Tibial artery (tissue), 4 donors: ENCODE data around the gene CITED1.

Experiments
- DNase-seq, 2 donors: peaks; one replicate each; pipeline ENCODE4 v3.0.0-alpha.2; 2019
- H3K27ac ChIP-seq, 2 donors: fragments of 200-600 bp; sonication (generic) in 1 of 2; 1 replicate in 1 of 2; 2 replicates in 1 of 2; pipeline ENCODE4 v1.5.1; 2018 to 2019; ENCODE audit warnings: mild to moderate bottlenecking in 1 of 2
- H3K27me3 ChIP-seq, 2 donors: fragments of 200-600 bp; sonication (generic) in 1 of 2; one replicate each; pipeline versions ENCODE4 v1.5.1 to v1.6.0; 2016 to 2019
- H3K36me3 ChIP-seq, 3 donors: fragments of 200-600 bp; sonication (generic) in 2 of 3; one replicate each; pipeline ENCODE4 v1.5.1; 2016 to 2019; ENCODE audit warnings: mild to moderate bottlenecking in 2 of 3
- H3K4me1 ChIP-seq, 4 donors: fragments of 200-600 bp; sonication (generic) in 2 of 4; 1 replicate in 3 of 4; 2 replicates in 1 of 4; pipeline ENCODE4 v1.5.1; 2016 to 2019
- H3K4me3 ChIP-seq, 2 donors: fragments of 200-600 bp; sonication (generic) in 1 of 2; 1 replicate in 1 of 2; 2 replicates in 1 of 2; pipeline ENCODE4 v1.5.1; 2018 to 2019; ENCODE audit warnings: mild to moderate bottlenecking in 2 of 2
- H3K9me3 ChIP-seq, 3 donors: fragments of 200-600 bp; sonication (generic) in 1 of 3; one replicate each; pipeline ENCODE4 v1.5.1; 2016 to 2019
- intact Hi-C: fragments of 100-400 bp; cut with DNase I; formaldehyde crosslinking; loops from one replicate; pipeline ENCODE4 v1.15.0; 2023; ENCODE audit warnings: low total_unique reads
- TF ChIP-seq, protein P1 (sequence below), 2 experiments: fragments of 200-600 bp in 1 of 2; fragments of 450-650 bp in 1 of 2; IDR thresholded peaks; one replicate each; pipeline ENCODE4 v1.5.1; 2017 to 2019; ENCODE audit warnings: antibody characterized with exemption in 2 of 2, mild to moderate bottlenecking in 1 of 2, moderate library complexity in 1 of 2

Gene CITED1

DNA sequence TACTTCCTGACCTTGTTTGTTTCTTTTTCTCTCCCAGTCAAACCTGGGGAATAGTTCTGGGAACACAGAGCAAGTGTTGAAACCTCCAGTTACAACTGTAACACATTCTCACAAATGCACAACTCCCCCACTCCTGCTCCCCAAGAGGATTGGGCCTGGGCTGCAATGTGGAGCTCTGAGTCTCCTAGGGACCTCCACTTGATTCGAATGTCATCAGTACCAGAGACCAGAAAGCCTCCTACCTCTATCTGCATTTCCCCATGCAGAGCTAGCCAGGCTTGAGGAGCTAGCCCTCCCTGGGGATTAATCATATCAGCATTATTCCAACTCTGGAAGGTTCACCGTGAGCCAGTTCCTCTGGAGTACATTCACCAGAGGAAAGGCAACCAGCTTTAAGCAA is 41.7 kb upstream of the CITED1 start:
- intact Hi-C loops, result no loop called here

DNA sequence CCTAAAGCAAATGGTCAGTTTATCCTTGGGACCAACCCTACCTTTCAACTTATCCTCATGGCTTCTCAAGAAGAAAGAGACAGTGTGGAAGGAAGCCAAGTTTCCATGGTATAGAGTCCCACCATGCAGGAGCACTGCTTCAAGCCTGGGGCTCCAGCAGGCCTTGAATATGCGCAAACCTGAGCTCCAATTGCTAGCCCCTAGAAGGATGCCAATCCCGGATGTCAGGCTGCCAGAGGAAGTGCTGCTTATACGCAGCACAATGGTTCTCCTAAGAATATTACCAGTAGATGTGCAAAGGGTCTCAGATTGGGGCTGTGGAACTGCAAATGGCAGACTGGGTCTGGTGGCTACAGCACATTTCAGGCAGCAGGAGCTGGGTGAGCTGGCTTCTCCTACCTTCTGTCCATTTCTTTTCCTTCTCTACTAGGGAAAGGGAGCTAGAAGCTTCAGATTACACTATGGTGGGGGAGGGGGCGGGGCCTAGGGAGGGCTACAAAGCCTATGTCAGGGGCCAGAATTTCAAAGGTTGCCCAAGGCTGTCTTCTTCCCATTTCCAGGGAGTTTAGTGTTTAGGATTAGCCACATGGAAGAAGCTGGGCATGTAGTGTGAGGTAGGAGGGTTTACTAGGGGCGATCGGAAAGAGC is 40.7 kb upstream of the CITED1 start:
- H3K36me3 ChIP-seq, result peaks cover 0 to 13% (median 0%) of the 10 kb centered on the region in 3 donors
- H3K9me3 ChIP-seq, result no peaks in the 10 kb centered on the region
- TF ChIP-seq, protein P1, sequence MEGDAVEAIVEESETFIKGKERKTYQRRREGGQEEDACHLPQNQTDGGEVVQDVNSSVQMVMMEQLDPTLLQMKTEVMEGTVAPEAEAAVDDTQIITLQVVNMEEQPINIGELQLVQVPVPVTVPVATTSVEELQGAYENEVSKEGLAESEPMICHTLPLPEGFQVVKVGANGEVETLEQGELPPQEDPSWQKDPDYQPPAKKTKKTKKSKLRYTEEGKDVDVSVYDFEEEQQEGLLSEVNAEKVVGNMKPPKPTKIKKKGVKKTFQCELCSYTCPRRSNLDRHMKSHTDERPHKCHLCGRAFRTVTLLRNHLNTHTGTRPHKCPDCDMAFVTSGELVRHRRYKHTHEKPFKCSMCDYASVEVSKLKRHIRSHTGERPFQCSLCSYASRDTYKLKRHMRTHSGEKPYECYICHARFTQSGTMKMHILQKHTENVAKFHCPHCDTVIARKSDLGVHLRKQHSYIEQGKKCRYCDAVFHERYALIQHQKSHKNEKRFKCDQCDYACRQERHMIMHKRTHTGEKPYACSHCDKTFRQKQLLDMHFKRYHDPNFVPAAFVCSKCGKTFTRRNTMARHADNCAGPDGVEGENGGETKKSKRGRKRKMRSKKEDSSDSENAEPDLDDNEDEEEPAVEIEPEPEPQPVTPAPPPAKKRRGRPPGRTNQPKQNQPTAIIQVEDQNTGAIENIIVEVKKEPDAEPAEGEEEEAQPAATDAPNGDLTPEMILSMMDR (IDR thresholded peaks at IDR 0.05), result no peak
- no peak overlapping the region for H3K27ac ChIP-seq
- H3K4me1 ChIP-seq, result no peaks in the 10 kb centered on the region
- no peak overlapping the region for H3K4me3 ChIP-seq
- intact Hi-C loops, result no loop called here
- no peak for DNase-seq
- no peaks in the 10 kb centered on the region for H3K27me3 ChIP-seq

More for the DNA sequence above, 41.7 kb upstream of the CITED1 start:
- TF ChIP-seq, protein P1 (IDR thresholded peaks at IDR 0.05), result no peak
- Histone ChIP-seq H3K4me1 (no peaks in the 10 kb centered on the region), H3K9me3 (no peaks in the 10 kb centered on the region), H3K27me3 (no peaks in the 10 kb centered on the region), H3K4me3 (no peak overlapping the region), H3K27ac (no peak overlapping the region), H3K36me3 (peaks cover 0 to 15% (median 0%) of the 10 kb centered on the region in 3 donors)
- no peak for DNase-seq

DNA sequence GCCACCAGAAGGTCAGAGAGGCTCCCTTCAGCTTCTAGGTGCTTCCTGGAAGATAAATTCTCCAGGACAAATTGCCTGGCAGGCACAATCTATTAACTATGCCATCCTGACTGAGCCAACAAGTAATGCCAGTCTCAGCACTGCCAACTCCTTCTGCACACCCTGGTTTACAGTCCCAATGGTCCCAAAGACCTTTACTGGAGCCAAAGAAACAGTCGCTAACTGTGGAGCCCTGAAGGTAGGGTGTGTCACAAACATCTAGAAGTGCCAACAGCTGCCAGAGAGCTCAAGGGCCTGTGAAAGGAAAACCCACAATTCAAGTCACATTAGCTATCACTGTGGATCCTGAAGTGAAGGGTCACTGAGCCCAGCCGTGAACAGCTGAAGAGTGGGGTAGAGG is 34.9 kb upstream of the CITED1 start:
- DNase-seq, result no peak
- TF ChIP-seq, protein P1 (IDR thresholded peaks at IDR 0.05), result no peak
- Histone ChIP-seq H3K27me3 (no peaks in the 10 kb centered on the region), H3K36me3 (no peaks in the 10 kb centered on the region), H3K4me3 (no peak overlapping the region), H3K27ac (no peak overlapping the region), H3K4me1 (no peaks in the 10 kb centered on the region), H3K9me3 (no peaks in the 10 kb centered on the region)
- intact Hi-C loops, result no loop called here

DNA sequence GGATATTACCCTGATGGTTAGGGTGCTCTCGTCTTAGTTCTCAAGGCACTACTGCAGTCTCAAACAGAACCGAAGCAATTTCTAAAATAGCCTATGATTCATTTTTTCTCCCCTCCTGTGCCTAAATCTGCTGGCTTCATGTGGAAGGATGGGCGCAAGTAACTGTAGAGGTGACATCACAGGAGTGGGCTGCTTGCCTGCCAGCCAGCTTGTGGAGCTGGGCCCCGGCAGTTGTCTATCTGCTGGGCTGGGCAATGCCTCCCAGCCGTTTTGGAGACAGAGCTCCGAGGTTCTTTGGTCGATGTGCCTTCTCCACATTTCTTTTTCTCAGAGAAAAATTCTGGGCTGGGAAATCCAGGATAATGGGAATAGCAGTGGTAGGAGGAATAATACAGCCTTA is 34.3 kb upstream of the CITED1 start:
- intact Hi-C loops, result no loop called here
- H3K4me3 ChIP-seq, result no peak overlapping the region

DNA sequence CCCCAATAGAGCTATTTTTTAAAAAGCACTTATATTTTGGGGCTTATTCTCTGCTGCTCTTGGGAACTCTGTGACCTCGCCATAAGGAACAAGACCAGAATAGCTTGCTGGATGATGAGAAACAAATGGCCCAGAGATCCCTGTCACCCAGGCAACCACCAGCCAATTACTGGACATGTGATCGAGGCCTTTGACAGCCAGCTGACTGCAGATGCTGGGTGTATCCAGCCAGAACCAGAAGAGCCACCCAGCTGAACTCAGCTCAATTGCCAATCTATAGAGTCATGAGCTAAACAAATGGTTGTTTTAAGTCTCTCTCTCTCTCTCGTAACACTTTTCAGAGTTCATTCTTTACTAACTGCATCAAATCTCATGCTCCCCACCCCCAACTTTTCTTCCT is 24.4 kb upstream of the CITED1 start:
- H3K9me3 ChIP-seq, result no peaks in the 10 kb centered on the region
- TF ChIP-seq, protein P1 (IDR thresholded peaks at IDR 0.05), result no peak
- peaks cover 0 to 10% (median 0%) of the 10 kb centered on the region in 3 donors for H3K36me3 ChIP-seq
- H3K4me1 ChIP-seq, result no peaks in the 10 kb centered on the region
- intact Hi-C loops, result no loop called here
- H3K27me3 ChIP-seq, result no peaks in the 10 kb centered on the region
- DNase-seq, result no peak
- H3K27ac ChIP-seq, result no peak overlapping the region
- no peak overlapping the region for H3K4me3 ChIP-seq

More for the DNA sequence above, 34.3 kb upstream of the CITED1 start:
- Histone ChIP-seq H3K36me3 (no peaks in the 10 kb centered on the region), H3K9me3 (no peaks in the 10 kb centered on the region), H3K27me3 (no peaks in the 10 kb centered on the region), H3K4me1 (no peaks in the 10 kb centered on the region), H3K27ac (no peak overlapping the region)
- TF ChIP-seq, protein P1 (IDR thresholded peaks at IDR 0.05), result no peak
- DNase-seq, result no peak
